Activated gamma-delta T cell treated with Interleukin-2 at 50 U/mL for 16 hours (primary cell): Measurements from ENCODE around the gene GNG12.

Experiments
- DNase-seq: peaks from one replicate; pipeline ENCODE4 v3.0.0-alpha.2; 2020

GNG12 gene

GRCh38 chr1:67777440-67777839 lies 55.8 kb downstream of the GNG12 start:
- DNase-seq = no peak

GRCh38 chr1:67777016-67777415 lies 56.3 kb downstream of the GNG12 start:
- DNase-seq = no peak

GRCh38 chr1:67773462-67773861 lies 59.8 kb downstream of the GNG12 start:
- no peak for DNase-seq

- DNase-seq = no peak
Measured at GRCh38 chr1:67771749-67772148, 61.5 kb downstream of the GNG12 start.

- DNase-seq = no peak
Measured at GRCh38 chr1:67771152-67771551, 62.1 kb downstream of the GNG12 start.

- DNase-seq = no peak
Measured at GRCh38 chr1:67769633-67770256, 63.5 kb downstream of the GNG12 start.

- no peak for DNase-seq
Measured at GRCh38 chr1:67768480-67768879, 64.8 kb downstream of the GNG12 start.

GRCh38 chr1:67767103-67767782 lies 66.0 kb downstream of the GNG12 start:
- no peak for DNase-seq

- DNase-seq = peak; percentile 22
Measured at GRCh38 chr1:67766141-67766978, 66.9 kb downstream of the GNG12 start.

- no peak for DNase-seq
Measured at GRCh38 chr1:67764633-67765032, 68.6 kb downstream of the GNG12 start.

GRCh38 chr1:67761730-67762129 lies 71.5 kb downstream of the GNG12 start:
- no peak for DNase-seq

GRCh38 chr1:67761091-67761490 lies 72.2 kb downstream of the GNG12 start:
- no peak for DNase-seq

- DNase-seq = peak; percentile 60
Measured at GRCh38 chr1:67760030-67760821, 73.0 kb downstream of the GNG12 start.

GRCh38 chr1:67759692-67760029 lies 73.6 kb downstream of the GNG12 start:
- no peak for DNase-seq

GRCh38 chr1:67759066-67759465 lies 74.2 kb downstream of the GNG12 start:
- DNase-seq = no peak

- no peak for DNase-seq
Measured at GRCh38 chr1:67755619-67756018, 77.6 kb downstream of the GNG12 start.

- DNase-seq = no peak
Measured at GRCh38 chr1:67755160-67755559, 78.1 kb downstream of the GNG12 start.

- no peak for DNase-seq
Measured at GRCh38 chr1:67754526-67754920, 78.7 kb downstream of the GNG12 start.

- DNase-seq = no peak
Measured at GRCh38 chr1:67753776-67754525, 79.3 kb downstream of the GNG12 start.

GRCh38 chr1:67752306-67752705 lies 81.0 kb downstream of the GNG12 start:
- DNase-seq = no peak

GRCh38 chr1:67750691-67751054 lies 82.6 kb downstream of the GNG12 start:
- no peak for DNase-seq

GRCh38 chr1:67749844-67750690 lies 83.2 kb downstream of the GNG12 start:
- no peak for DNase-seq
